ENCODE results near the gene BICRA.

The BICRA gene

GRCh38 chr19:47701717-47702552, 93.0 kb downstream of the BICRA start:
- TF ChIP-seq CTCF (IDR thresholded peaks at IDR 0.05), result no peak
- Histone ChIP-seq H3K4me1 (peaks cover 0 to 4% (median 2%) of the 10 kb centered on the region in 4 donors), H3K36me3 (peaks cover 24 to 62% (median 45%) of the 10 kb centered on the region in 3 donors), H3K27ac (no peak overlapping the region), H3K4me3 (no peak overlapping the region), H3K9me3 (no peaks in the 10 kb centered on the region), H3K27me3 (no peaks in the 10 kb centered on the region)
- intact Hi-C loops (cut with DNase I; ENCODE audit: low total_unique reads), result loop anchor here (10.0 kb wide), 1 partner anchor 417 kb away; no protein-coding TSS in a partner anchor
- DNase-seq, result peak in 1 of 2 donors; percentile 64

- H3K4me3 ChIP-seq, result no peak overlapping the region
- peaks cover 0 to 3% (median 1%) of the 10 kb centered on the region in 4 donors for H3K4me1 ChIP-seq
- intact Hi-C loops (cut with DNase I; ENCODE audit: low total_unique reads), result loop anchor here (10.0 kb wide), 1 partner anchor 418 kb away; no protein-coding TSS in a partner anchor
- TF ChIP-seq CTCF (IDR thresholded peaks at IDR 0.05), result no peak
- DNase-seq, result no peak
- no peaks in the 10 kb centered on the region for H3K27me3 ChIP-seq
- H3K36me3 ChIP-seq, result peaks cover 24 to 58% (median 45%) of the 10 kb centered on the region in 3 donors
- no peak overlapping the region for H3K27ac ChIP-seq
- no peaks in the 10 kb centered on the region for H3K9me3 ChIP-seq
Observed at GRCh38 chr19:47702671-47703070, 93.7 kb downstream of the BICRA start.

- intact Hi-C loops (cut with DNase I; ENCODE audit: low total_unique reads), result loop anchor here (10.0 kb wide), 1 partner anchor 418 kb away; no protein-coding TSS in a partner anchor
- Histone ChIP-seq H3K9me3 (no peaks in the 10 kb centered on the region), H3K27me3 (no peaks in the 10 kb centered on the region), H3K36me3 (peaks cover 24 to 58% (median 43%) of the 10 kb centered on the region in 3 donors), H3K27ac (no peak overlapping the region), H3K4me1 (no peaks in the 10 kb centered on the region), H3K4me3 (no peak overlapping the region)
- DNase-seq, result no peak
- TF ChIP-seq CTCF (IDR thresholded peaks at IDR 0.05), result no peak
Observed at GRCh38 chr19:47703301-47703700, 94.4 kb downstream of the BICRA start.

GRCh38 chr19:47704024-47704423, 95.1 kb downstream of the BICRA start:
- no peaks in the 10 kb centered on the region for H3K9me3 ChIP-seq
- intact Hi-C loops (cut with DNase I; ENCODE audit: low total_unique reads), result loop anchor here (10.0 kb wide), 1 partner anchor 419 kb away; no protein-coding TSS in a partner anchor
- no peak overlapping the region for H3K27ac ChIP-seq
- no peaks in the 10 kb centered on the region for H3K27me3 ChIP-seq
- no peak for TF ChIP-seq CTCF (IDR thresholded peaks at IDR 0.05)
- H3K4me3 ChIP-seq, result no peak overlapping the region
- peaks cover 18 to 51% (median 36%) of the 10 kb centered on the region in 3 donors for H3K36me3 ChIP-seq
- DNase-seq, result no peak
- no peaks in the 10 kb centered on the region for H3K4me1 ChIP-seq

- DNase-seq, result no peak
- intact Hi-C loops (cut with DNase I; ENCODE audit: low total_unique reads), result loop anchor here (10.0 kb wide), 1 partner anchor 420 kb away; no protein-coding TSS in a partner anchor
- no peak overlapping the region for H3K27ac ChIP-seq
- H3K4me1 ChIP-seq, result no peaks in the 10 kb centered on the region
- H3K36me3 ChIP-seq, result peaks cover 16 to 44% (median 30%) of the 10 kb centered on the region in 3 donors
- H3K9me3 ChIP-seq, result no peaks in the 10 kb centered on the region
- H3K4me3 ChIP-seq, result no peak overlapping the region
- no peaks in the 10 kb centered on the region for H3K27me3 ChIP-seq
- no peak for TF ChIP-seq CTCF (IDR thresholded peaks at IDR 0.05)
Observed at GRCh38 chr19:47704656-47705055, 95.7 kb downstream of the BICRA start.
